NT2/D1 (cell line): ENCODE data around the gene LIF.

Source experiments
- SUZ12 ChIP-seq: IDR thresholded peaks from 2 replicates; pipeline ENCODE4 v1.6.1; 2011; ENCODE audit not compliant: insufficient read length, insufficient read depth; ENCODE audit errors: extremely low read depth
- YY1 ChIP-seq: IDR thresholded peaks from 2 replicates; pipeline ENCODE4 v1.6.1; 2011; ENCODE audit not compliant: insufficient read length, insufficient read depth
- ZNF274 ChIP-seq: IDR thresholded peaks from 2 replicates; pipeline ENCODE4 v1.6.1; 2011; ENCODE audit warnings: mild to moderate bottlenecking, low read depth, low read length

- no peak for TF ChIP-seq SUZ12
- no peak for TF ChIP-seq YY1
- TF ChIP-seq ZNF274 = no peak
These were observed 21.2 kb downstream of the LIF start for GRCh38 chr22:30225220-30225927.
